Activated CD8-positive, alpha-beta memory T cell treated with anti-CD3 and anti-CD28 coated beads, Interleukin-2, amount 50 U/mL, for 1 hour (primary cell): Measurements from ENCODE around the gene LTBP2.

Experiments
- DNase-seq: peaks from one replicate; pipeline ENCODE4 v3.0.0-alpha.2; 2020; ENCODE audit errors: extremely low read depth

The LTBP2 gene

GRCh38 chr14:74571901-74572725 lies 39.9 kb downstream of the LTBP2 start:
- DNase-seq, result no peak

- no peak for DNase-seq
Observed at GRCh38 chr14:74571441-74571841, 40.6 kb downstream of the LTBP2 start.

- DNase-seq, result no peak
Observed at GRCh38 chr14:74570696-74571095, 41.3 kb downstream of the LTBP2 start.

DNA sequence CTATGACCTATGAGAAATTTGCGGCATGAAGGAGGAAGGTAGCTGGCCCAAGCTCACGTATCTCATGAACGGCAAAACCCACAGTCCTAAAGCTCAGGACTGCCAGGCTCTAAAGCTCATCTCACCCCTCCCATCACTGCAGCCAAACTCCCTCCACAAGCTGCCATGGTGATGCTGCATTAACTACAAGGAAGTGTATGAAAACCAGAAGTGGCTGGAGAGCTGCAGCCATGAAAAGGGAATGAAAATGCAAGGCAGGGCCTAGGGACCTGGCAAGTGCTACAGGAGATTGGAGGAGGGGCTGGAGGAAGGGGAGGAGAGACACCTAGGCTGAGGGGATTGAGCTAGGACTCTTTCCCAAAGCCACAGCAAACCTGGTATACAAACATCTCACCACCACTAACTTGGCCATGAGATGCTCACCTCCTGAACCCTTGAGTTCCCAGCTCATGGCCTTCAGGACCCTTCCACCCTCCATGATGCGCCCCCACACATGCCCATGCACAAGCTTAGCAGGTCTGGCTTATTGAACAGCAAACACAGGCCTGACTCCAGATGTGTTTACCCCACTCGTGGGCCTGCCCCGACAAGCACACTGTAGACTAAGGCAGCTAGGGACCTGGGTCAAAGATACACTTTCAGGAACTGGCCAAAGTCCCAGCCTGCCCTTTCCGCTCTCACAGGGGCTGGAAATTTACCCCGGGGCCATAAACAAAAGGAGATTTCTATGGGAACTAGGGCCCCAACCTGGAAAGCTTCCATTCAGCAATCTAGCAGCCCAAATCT lies 42.0 kb downstream of the LTBP2 start:
- DNase-seq, result no peak

DNA sequence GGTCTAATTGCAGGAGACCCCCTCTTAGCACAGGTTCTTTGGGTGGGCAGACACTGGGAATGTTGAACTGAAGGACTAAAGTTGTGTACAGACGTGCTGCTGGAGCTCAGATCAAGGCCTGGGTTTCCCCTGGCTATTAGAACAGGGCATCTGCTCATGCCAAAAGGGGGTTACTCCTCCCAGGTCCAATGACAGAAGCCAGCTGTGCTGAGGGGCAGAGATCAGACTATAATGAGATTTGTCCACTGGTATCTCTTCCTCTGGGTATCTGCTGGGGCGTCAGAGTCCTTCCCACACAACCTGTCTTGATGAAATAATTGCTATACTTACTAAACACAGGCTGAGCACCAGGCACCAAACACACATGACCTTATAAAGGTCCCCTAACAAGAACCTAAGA lies 42.6 kb downstream of the LTBP2 start:
- no peak for DNase-seq

GRCh38 chr14:74568911-74569310 lies 43.1 kb downstream of the LTBP2 start:
- no peak for DNase-seq

DNA sequence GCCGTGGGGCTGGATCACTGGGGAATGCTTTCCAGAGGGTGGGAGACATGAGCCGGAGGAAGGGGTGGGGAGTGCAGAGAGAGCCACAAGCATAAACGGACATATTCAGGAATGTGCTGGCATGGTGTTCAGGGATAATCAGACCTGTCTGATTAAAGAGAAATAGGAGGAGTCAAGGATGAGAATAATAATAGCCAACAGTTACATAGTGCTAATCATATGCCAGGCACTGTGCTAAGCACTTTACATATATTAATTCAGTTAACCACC lies 43.7 kb downstream of the LTBP2 start:
- no peak for DNase-seq

GRCh38 chr14:74567646-74568379 lies 44.2 kb downstream of the LTBP2 start:
- no peak for DNase-seq

DNA sequence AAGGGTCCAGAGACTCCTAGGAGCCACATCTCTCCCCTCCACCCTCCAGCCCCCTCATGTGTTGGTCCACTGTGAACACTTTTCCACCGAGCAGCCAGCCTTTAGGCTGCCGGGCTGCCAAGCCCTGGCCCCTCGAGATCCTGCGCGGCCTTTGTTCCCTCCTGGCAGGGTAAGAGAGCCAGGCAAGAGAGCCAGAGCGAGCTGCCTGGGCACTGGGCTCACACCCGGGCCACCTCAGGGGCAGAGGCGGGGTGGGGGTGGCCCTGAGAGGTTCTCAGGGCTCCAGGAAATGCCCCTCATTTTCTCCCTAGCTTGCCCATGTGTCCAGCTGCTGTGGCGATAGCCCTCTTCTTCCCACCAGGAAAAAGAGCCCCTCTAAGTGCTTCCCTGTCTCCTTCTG lies 44.8 kb downstream of the LTBP2 start:
- no peak for DNase-seq

DNA sequence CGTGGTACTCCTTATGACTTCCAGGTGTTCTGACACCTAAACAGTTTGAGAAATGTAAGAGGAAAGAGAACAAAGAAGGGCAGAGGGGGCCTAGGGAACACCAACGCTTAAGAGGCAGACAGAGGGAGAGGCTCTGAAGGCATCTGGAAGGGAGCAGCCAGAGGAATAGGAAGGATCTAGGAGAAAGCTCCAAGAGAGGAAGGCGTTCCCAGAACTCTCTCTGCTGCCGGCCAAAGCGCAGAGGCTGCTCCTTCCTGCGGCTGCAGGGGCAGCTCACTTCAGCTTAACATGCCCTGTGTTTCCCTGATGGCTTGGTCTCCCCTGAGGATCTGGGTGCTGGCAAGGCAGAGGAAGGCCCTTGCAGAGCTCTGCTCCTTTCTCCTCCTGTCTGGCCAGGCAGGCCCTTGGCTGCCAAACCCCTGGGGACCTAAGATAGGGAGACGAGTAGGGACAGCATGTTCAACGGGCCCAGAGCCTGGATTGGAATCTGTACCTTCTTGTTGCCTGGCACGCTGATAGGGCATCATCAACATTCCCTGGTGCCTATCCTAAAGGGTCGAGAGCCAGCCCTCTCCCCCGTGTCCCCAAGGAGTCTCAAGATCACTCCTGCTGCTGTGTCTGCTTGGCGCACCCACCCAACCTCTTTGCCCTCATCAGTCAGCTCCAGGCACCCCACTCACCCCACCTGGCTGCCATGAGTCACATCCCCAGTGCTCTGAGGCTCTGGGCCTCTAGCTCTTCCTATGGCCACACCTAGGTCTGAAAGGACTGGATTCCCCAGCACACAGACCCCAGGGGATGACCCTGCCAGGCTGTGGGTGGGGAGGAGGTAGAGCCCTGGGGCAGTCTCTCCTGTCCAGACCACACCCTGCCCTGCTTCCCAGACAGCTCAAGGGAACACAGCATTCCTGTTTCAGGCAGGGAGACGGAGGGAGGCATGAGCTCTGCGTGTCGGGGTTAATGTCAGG lies 45.6 kb downstream of the LTBP2 start:
- DNase-seq, result no peak

GRCh38 chr14:74563586-74564159 lies 48.4 kb downstream of the LTBP2 start:
- no peak for DNase-seq

DNA sequence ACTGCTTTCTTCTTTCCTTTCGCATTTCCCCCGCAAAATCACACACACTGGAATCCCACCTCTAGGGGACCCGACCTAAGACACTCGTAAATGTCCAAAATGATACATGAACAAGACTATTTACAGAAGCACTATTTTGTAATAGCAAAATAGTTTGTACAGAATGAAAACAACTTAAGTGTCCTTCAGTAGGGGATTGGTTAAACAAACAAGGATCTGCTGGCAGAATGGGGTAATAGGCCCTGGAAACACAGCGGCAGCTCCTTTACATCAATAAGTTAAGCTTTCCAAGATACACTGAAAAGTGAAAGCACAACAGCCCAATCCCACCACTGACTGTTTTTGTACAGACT lies 48.8 kb downstream of the LTBP2 start:
- no peak for DNase-seq

- DNase-seq, result no peak
Observed at GRCh38 chr14:74562515-74563232, 49.4 kb downstream of the LTBP2 start.

DNA sequence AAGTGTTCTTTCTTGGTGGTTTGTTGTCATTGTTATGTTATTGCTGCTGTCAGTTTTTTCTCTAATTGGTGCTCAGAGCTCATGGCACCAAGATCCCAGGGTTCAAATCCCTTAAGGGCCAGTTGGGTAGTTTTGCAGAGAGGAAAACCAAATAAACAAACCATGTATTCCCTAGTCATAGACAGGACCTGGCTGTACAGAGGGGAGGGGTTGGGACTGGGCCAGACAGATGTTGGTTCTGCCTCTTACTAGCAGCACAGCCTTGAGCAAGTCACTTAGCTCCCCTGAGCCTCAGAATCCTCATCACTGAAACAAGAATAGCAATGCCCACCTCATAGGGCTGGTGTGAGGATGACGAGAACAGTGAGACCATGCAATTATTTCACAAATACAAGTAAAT lies 53.4 kb downstream of the LTBP2 start:
- no peak for DNase-seq

GRCh38 chr14:74557691-74558090 lies 54.3 kb downstream of the LTBP2 start:
- no peak for DNase-seq

- no peak for DNase-seq
Observed at GRCh38 chr14:74555476-74556050, 56.5 kb downstream of the LTBP2 start.

DNA sequence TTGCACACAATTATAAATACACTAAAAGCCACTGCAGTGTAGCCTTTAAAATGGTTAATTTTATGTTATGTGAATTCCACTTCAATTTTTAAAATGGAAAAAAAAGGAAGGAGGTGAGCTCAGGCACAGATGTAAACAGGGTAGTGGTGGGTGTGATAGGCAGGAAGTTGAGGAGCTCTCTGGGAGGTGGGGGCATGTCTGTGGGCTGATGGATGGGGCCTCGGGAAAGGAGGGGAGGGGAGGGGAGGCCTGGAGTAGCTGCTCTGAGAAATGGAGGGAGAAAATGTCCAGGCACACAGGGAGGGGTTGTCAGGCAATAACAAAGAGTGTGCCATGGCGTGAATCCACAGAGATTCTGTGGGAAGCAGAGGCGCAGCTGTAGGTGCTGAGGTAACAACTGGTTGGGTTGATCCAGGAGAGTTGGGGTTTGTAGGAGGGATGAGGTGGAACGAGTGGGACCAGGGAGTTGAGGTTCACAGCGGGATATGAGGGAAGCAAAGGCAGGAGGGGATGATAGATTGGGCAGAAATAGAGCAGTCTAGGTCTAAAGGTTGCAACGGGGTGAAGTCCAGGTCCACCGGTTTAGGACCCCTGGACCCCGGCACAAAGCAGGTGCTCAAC lies 57.2 kb downstream of the LTBP2 start:
- DNase-seq, result no peak

GRCh38 chr14:74552623-74553022 lies 59.4 kb downstream of the LTBP2 start:
- DNase-seq, result no peak

- DNase-seq, result no peak
Observed at GRCh38 chr14:74551431-74552371, 60.3 kb downstream of the LTBP2 start.
